Measurements from ENCODE around the gene FBXO5. TPM values are rescaled to one million over a fixed set of nuclear protein-coding genes. Genes with fewer than 3 reads are reported as not detected.
"Not testable (repeated sequence)": the region's sequence is repeated elsewhere in the genome, so short reads cannot be mapped to it uniquely, and the experiment has no call there.

Gene FBXO5
- total RNA-seq, 6 experiments from 2014 or later = 0.97 to 3.0 (median 2.5) TPM

DNA sequence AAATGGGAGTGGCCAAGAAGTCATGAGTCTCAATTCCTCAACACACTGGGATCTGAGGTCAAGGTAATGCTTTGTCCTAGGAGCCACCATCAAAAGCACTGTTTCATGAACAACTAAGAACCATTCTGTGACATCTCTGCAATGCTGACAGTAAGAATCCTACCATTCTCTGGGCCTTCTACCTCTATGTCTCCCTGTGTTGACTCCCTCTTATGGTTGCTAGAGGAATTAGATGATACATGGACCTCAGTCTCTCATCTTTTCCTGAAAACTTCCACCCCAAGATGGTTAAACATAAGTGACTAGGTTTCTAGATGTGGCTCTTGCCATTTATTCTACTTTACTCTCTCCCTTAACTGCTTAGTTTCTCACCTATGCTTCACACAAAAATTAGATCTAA, 10.6 kb upstream of the FBXO5 start:
- H3K4me3 ChIP-seq = no peak overlapping the region
- TF ChIP-seq, protein P1, sequence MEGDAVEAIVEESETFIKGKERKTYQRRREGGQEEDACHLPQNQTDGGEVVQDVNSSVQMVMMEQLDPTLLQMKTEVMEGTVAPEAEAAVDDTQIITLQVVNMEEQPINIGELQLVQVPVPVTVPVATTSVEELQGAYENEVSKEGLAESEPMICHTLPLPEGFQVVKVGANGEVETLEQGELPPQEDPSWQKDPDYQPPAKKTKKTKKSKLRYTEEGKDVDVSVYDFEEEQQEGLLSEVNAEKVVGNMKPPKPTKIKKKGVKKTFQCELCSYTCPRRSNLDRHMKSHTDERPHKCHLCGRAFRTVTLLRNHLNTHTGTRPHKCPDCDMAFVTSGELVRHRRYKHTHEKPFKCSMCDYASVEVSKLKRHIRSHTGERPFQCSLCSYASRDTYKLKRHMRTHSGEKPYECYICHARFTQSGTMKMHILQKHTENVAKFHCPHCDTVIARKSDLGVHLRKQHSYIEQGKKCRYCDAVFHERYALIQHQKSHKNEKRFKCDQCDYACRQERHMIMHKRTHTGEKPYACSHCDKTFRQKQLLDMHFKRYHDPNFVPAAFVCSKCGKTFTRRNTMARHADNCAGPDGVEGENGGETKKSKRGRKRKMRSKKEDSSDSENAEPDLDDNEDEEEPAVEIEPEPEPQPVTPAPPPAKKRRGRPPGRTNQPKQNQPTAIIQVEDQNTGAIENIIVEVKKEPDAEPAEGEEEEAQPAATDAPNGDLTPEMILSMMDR (IDR thresholded peaks at IDR 0.05) = no peak
- no peak for TF ChIP-seq POLR2A (IDR thresholded peaks at IDR 0.05)
- no peaks in the 10 kb centered on the region for H3K27me3 ChIP-seq
- no peaks in the 10 kb centered on the region for H3K9me3 ChIP-seq
- no peak for ATAC-seq
- intact Hi-C loops (cut with DNase I) = no loop called here
- H3K4me1 ChIP-seq = no peaks in the 10 kb centered on the region
- peaks cover 0 to 43% (median 23%) of the 10 kb centered on the region in 4 donors for H3K36me3 ChIP-seq
- no peak overlapping the region for H3K27ac ChIP-seq
- no peak for DNase-seq

DNA sequence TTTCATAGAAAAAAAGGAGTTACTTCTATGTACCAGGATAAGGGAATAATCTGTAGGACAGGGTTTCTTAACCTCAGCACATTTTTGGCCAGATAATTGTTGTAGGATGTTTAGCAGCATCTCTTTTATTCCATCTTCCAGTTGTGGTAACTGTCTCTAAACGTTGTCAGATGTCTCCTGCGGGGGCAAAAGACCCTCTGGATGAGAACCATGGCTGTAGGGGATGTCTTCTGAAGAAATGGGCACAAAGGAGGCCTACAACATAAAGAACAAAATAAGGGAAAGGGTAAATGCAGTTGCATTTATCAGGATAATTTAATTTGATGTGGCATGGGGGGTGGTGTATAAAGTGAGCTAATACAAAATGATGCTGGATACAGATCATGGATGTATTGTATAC, 4.1 kb upstream of the FBXO5 start:
- H3K27me3 ChIP-seq = no peaks in the 10 kb centered on the region
- H3K27ac ChIP-seq = no peak overlapping the region
- no peaks in the 10 kb centered on the region for H3K9me3 ChIP-seq
- TF ChIP-seq, protein P1 (IDR thresholded peaks at IDR 0.05) = no peak
- no peak for TF ChIP-seq POLR2A (IDR thresholded peaks at IDR 0.05)
- peaks cover 0 to 16% (median 5%) of the 10 kb centered on the region in 4 donors for H3K36me3 ChIP-seq
- ATAC-seq = no peak
- DNase-seq = no peak
- H3K4me3 ChIP-seq = no peak overlapping the region
- 68% methylated on average over 2 of the region's 2 CpGs for WGBS (ENCODE audit: insufficient coverage, low coverage, low lambda C conversion rate, missing lambda C conversion rate)
- intact Hi-C loops (cut with DNase I) = no loop called here
- H3K4me1 ChIP-seq = peaks cover 0 to 14% (median 8%) of the 10 kb centered on the region in 4 donors

GRCh38 chr6:152985300-152985699, 2.5 kb upstream of the FBXO5 start:
- H3K27me3 ChIP-seq; ATAC-seq; intact Hi-C loops (cut with DNase I); H3K27ac ChIP-seq; DNase-seq; H3K9me3 ChIP-seq; H3K36me3 ChIP-seq; H3K4me3 ChIP-seq: not testable (repeated sequence)
- 84% methylated on average over 11 of the region's 11 CpGs for WGBS (ENCODE audit: insufficient coverage, low coverage, low lambda C conversion rate, missing lambda C conversion rate)
- peaks cover 0 to 24% (median 8%) of the 10 kb centered on the region in 4 donors for H3K4me1 ChIP-seq

GRCh38 chr6:152984513-152984872, 1.7 kb upstream of the FBXO5 start:
- DNase-seq = no peak
- Histone ChIP-seq H3K36me3 (no peaks in the 10 kb centered on the region), H3K27ac (peak overlapping the region in 2 of 3 donors; percentile 88 to 95), H3K9me3 (no peaks in the 10 kb centered on the region), H3K4me3 (peak overlapping the region; percentile 78 to 88 (median 86)), H3K4me1 (peaks cover 0 to 24% (median 8%) of the 10 kb centered on the region in 4 donors), H3K27me3 (no peaks in the 10 kb centered on the region)
- 11% methylated on average over 7 of the region's 7 CpGs for WGBS (ENCODE audit: insufficient coverage, low coverage, low lambda C conversion rate, missing lambda C conversion rate)
- TF ChIP-seq, protein P1 (IDR thresholded peaks at IDR 0.05) = no peak
- no peak for TF ChIP-seq POLR2A (IDR thresholded peaks at IDR 0.05)
- ATAC-seq = no peak
- intact Hi-C loops (cut with DNase I) = no loop called here

DNA sequence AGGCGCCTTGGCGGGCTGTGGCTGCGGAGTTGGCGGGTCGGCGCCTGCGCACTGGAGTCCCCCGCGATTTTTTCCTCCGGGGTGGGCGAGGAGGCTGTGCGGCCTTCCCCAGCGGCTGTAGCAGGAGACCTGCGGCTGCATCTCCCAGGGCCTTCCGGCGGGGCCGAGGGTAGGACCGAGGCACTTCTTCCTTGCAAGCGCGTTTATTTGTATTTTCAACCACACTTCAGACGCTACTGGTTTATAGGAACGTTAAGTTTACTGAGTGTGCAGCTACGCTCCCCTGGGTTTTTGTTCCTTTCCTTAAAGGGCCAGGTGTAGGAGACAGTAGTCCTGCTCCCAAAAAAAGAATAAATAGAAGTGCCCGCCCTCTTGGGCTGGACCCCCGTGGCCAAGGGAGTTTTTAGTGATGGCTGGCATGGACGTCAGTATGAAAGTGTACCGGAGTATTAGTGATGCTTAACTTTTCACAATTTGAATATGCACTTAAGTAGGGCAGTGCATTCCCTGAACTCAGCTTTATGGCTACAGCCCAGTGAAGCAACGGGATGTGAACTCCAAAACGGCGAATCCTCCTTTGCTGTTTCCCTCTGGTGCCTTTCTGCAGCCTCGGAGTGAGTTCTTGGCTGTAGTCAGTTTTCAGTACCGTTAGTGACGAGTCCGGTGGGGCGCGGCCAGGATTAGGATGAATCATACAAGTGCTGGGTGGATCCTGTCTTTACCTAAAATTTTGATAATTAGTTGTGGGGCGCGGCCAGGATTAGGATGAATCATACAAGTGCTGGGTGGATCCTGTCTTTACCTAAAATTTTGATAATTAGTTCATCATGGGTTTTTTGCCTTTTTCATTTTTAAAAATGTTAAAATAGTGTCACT, 1.0 kb upstream of the FBXO5 start:
- peak; percentile 1 to 66 (median 14) for ATAC-seq
- under 1% methylated on average over 36 of the region's 38 CpGs for WGBS (ENCODE audit: insufficient coverage, low coverage, low lambda C conversion rate, missing lambda C conversion rate)

More for the DNA sequence above, 1.0 kb upstream of the FBXO5 start:
- peak; percentile 61 to 98 (median 97) for DNase-seq
- peaks cover 0 to 24% (median 8%) of the 10 kb centered on the region in 4 donors for H3K4me1 ChIP-seq
- no peaks in the 10 kb centered on the region for H3K27me3 ChIP-seq
- H3K27ac ChIP-seq = peak overlapping the region; percentile 88 to 95 (median 90)
- intact Hi-C loops (cut with DNase I) = no loop called here
- H3K36me3 ChIP-seq = no peaks in the 10 kb centered on the region
- peak; percentile 42 for TF ChIP-seq POLR2A (IDR thresholded peaks at IDR 0.05)
- TF ChIP-seq, protein P1 (IDR thresholded peaks at IDR 0.05) = no peak
- no peaks in the 10 kb centered on the region for H3K9me3 ChIP-seq
- H3K4me3 ChIP-seq = peak overlapping the region; percentile 78 to 88 (median 86)

Data from right lobe of liver (tissue), 6 donors.